Activated CD4-positive, alpha-beta T cell treated with anti-CD3 and anti-CD28 coated beads for 24 hours (primary cell): Measurements from ENCODE around the gene ARHGAP24.
"Not testable (repeated sequence)": the region's sequence is repeated elsewhere in the genome, so short reads cannot be mapped to it uniquely, and the experiment has no call there.

Source experiments
- DNase-seq, 2 donors: peaks; one replicate each; pipeline ENCODE4 v3.0.0-alpha.2; 2020; ENCODE audit warnings: low read depth in 2 of 2

ARHGAP24 gene

GRCh38 chr4:85518526-85518925 is 43.6 kb downstream of the ARHGAP24 start:
- not testable (repeated sequence) for DNase-seq

GRCh38 chr4:85520765-85521749 is 46.1 kb downstream of the ARHGAP24 start:
- no peak for DNase-seq

- no peak for DNase-seq
Measured at GRCh38 chr4:85522277-85522676, 47.3 kb downstream of the ARHGAP24 start.

GRCh38 chr4:85522836-85523235 is 47.9 kb downstream of the ARHGAP24 start:
- no peak for DNase-seq

- no peak for DNase-seq
Measured at GRCh38 chr4:85527815-85528214, 52.9 kb downstream of the ARHGAP24 start.

GRCh38 chr4:85531560-85532341 is 56.8 kb downstream of the ARHGAP24 start:
- no peak for DNase-seq

GRCh38 chr4:85534120-85534519 is 59.2 kb downstream of the ARHGAP24 start:
- no peak for DNase-seq

GRCh38 chr4:85543832-85544231 is 68.9 kb downstream of the ARHGAP24 start:
- DNase-seq = no peak

GRCh38 chr4:85544751-85545150 is 69.8 kb downstream of the ARHGAP24 start:
- DNase-seq = no peak

- DNase-seq = no peak
Measured at GRCh38 chr4:85548116-85548515, 73.2 kb downstream of the ARHGAP24 start.

GRCh38 chr4:85548841-85549240 is 73.9 kb downstream of the ARHGAP24 start:
- DNase-seq = no peak

GRCh38 chr4:85555206-85555605 is 80.3 kb downstream of the ARHGAP24 start:
- DNase-seq = no peak

GRCh38 chr4:85556283-85556682 is 81.3 kb downstream of the ARHGAP24 start:
- DNase-seq = no peak

GRCh38 chr4:85557016-85557901 is 82.3 kb downstream of the ARHGAP24 start:
- no peak for DNase-seq

GRCh38 chr4:85565761-85566480 is 91.0 kb downstream of the ARHGAP24 start:
- DNase-seq = no peak

- no peak for DNase-seq
Measured at GRCh38 chr4:85569730-85570299, 94.9 kb downstream of the ARHGAP24 start.

GRCh38 chr4:85570388-85570787 is 95.4 kb downstream of the ARHGAP24 start:
- no peak for DNase-seq

- no peak for DNase-seq
Measured at GRCh38 chr4:85571008-85571407, 96.1 kb downstream of the ARHGAP24 start.

- DNase-seq = no peak
Measured at GRCh38 chr4:85573270-85573669, 98.3 kb downstream of the ARHGAP24 start.

- no peak for DNase-seq
Measured at GRCh38 chr4:85577307-85577706, 102.4 kb downstream of the ARHGAP24 start.

GRCh38 chr4:85579942-85580341 is 105.0 kb downstream of the ARHGAP24 start:
- no peak for DNase-seq
